OCI-LY1 (cell line): ENCODE measurements around the gene CTDSPL.

ENCODE experiments used
- EZH2 ChIP-seq: fragments of 200-600 bp; sonication (generic), shearing (Covaris generic); IDR thresholded peaks from 2 replicates; pipeline ENCODE4 v1.8.0; 2017; ENCODE audit warnings: borderline replicate concordance, mixed run types, mild to moderate bottlenecking, antibody characterized with exemption, low read length, moderate library complexity, mixed read lengths
- TF ChIP-seq, protein P1 (sequence below): fragments of 200-600 bp; sonication (generic), shearing (Covaris generic); IDR thresholded peaks from 2 replicates; pipeline ENCODE4 v1.5.1; 2017; ENCODE audit warnings: mild to moderate bottlenecking, antibody characterized with exemption, low read length, moderate library complexity, mixed read lengths

DNA sequence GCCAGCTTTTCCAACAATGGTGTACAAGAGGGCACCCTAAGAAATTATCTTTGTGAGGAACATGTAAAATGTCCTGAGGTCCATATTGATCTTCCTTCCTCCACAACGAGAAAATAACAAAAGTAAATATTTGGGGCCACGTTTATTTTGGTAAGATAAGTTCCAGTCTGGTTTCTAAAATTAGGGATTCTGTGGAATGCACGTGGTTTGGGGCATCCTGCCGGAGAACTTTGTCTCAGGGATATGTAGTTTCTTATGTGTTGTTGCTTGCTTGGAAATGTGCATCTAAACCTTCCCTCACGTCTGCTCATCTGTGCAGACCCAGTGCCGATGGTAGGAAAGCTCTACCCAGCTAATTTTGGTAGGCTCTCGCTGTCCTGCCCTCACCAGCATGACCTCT is 62.8 kb downstream of the CTDSPL start:
- TF ChIP-seq, protein P1, sequence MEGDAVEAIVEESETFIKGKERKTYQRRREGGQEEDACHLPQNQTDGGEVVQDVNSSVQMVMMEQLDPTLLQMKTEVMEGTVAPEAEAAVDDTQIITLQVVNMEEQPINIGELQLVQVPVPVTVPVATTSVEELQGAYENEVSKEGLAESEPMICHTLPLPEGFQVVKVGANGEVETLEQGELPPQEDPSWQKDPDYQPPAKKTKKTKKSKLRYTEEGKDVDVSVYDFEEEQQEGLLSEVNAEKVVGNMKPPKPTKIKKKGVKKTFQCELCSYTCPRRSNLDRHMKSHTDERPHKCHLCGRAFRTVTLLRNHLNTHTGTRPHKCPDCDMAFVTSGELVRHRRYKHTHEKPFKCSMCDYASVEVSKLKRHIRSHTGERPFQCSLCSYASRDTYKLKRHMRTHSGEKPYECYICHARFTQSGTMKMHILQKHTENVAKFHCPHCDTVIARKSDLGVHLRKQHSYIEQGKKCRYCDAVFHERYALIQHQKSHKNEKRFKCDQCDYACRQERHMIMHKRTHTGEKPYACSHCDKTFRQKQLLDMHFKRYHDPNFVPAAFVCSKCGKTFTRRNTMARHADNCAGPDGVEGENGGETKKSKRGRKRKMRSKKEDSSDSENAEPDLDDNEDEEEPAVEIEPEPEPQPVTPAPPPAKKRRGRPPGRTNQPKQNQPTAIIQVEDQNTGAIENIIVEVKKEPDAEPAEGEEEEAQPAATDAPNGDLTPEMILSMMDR = no peak
- no peak for TF ChIP-seq EZH2
